ENCODE results near the gene GALNT7. TPM values are rescaled to one million over a fixed set of nuclear protein-coding genes. Genes with fewer than 3 reads are reported as not detected.

Gene GALNT7
- total RNA-seq, 1 donor from 2014 or later: 6.1 TPM

DNA sequence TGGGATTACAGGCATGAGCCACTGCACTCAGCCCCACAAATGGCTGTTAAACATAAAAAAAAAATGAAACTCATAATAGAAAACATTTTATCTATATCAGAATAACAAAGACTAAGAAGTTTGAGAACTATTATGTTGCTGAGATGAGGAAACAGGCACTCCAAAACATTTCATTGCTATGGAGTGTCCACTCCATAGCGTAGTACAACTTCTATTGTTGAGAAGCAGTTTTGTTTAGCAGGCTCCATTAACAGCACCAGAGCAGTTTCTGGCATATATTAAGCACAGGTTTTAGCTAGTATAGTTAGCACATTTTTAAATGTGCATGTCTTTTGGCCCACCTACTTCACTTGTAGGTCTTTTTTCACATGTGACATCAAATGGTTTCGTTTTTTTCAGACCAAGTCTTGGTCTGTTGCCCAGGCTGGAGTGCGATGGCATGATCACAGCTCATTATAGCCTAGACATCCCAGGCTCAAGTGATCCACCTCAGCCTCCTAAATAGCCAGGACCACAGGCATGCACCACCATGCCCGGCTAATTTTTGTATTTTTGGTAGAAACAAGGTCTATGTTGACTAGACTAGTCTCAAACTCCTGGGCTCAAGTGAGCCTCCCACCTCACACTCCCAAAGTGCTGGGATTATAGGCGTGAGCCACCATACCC is 159.8 kb downstream of the GALNT7 start:
- TF ChIP-seq, protein P1, sequence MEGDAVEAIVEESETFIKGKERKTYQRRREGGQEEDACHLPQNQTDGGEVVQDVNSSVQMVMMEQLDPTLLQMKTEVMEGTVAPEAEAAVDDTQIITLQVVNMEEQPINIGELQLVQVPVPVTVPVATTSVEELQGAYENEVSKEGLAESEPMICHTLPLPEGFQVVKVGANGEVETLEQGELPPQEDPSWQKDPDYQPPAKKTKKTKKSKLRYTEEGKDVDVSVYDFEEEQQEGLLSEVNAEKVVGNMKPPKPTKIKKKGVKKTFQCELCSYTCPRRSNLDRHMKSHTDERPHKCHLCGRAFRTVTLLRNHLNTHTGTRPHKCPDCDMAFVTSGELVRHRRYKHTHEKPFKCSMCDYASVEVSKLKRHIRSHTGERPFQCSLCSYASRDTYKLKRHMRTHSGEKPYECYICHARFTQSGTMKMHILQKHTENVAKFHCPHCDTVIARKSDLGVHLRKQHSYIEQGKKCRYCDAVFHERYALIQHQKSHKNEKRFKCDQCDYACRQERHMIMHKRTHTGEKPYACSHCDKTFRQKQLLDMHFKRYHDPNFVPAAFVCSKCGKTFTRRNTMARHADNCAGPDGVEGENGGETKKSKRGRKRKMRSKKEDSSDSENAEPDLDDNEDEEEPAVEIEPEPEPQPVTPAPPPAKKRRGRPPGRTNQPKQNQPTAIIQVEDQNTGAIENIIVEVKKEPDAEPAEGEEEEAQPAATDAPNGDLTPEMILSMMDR (IDR thresholded peaks at IDR 0.05; ENCODE audit: borderline replicate concordance): no peak
- Histone ChIP-seq H3K36me3 (peaks cover 51% of the 10 kb centered on the region), H3K9me3 (replicated peaks) (no peaks in the 10 kb centered on the region), H3K27ac (replicated peaks) (no peak overlapping the region), H3K27me3 (ENCODE audit: low read depth) (no peaks in the 10 kb centered on the region), H3K4me3 (no peak overlapping the region), H3K4me1 (peaks cover 28% of the 10 kb centered on the region)
- DNase-seq: no peak
- intact Hi-C loops (cut with micrococcal nuclease): no loop called here

DNA sequence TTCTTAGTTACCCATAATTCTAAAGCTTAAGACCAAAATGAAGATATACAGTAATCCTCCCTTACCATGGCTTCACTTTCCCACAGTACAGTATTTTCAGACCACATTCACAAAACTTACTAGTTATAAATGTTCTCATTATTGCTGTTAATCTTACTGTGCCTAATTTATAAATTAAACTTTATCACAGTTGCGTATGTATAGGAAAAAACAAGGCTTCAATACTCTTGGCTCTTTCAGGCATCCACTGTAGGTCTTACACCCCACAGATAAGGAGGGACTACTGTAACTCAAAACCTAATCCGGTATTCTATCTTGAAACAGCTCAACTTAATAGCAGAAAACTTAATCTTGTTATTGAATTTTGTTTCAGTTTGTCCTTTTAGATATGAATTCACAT is 162.0 kb downstream of the GALNT7 start:
- intact Hi-C loops (cut with micrococcal nuclease): loop anchor here (5.0 kb wide), 1 partner anchor 42 kb away; the partner anchor contains the start of gene SAP30
- H3K27ac ChIP-seq (replicated peaks): no peak overlapping the region

DNA sequence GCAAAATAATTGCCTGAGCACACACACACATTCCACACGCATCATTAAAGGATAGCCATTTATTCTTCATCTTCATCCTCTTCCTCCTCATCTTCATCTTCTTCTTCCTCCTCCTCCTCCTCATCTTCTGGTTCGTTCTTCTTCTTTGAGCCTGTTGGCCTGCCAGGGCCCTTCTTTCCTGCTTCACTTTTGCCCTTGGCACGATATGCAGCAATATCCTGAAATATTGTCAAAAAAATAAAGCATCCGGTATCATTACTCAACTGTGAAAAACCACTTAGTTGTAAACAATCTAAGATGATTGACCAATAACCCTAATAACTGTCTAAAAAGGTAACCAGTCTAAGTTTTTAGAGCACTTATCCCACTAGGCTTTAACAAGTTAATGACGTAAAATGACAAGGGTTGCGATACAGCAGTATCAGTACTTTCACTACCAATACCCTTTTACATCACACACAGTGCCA is 163.4 kb downstream of the GALNT7 start:
- Histone ChIP-seq H3K27ac (replicated peaks) (peak overlapping the region; percentile 99), H3K27me3 (ENCODE audit: low read depth) (no peaks in the 10 kb centered on the region), H3K4me3 (peak overlapping the region; percentile 94), H3K9me3 (replicated peaks) (no peaks in the 10 kb centered on the region), H3K4me1 (peaks cover 48% of the 10 kb centered on the region), H3K36me3 (peaks cover 44% of the 10 kb centered on the region)
- intact Hi-C loops (cut with micrococcal nuclease): loop anchor here (5.0 kb wide), 1 partner anchor 40 kb away; the partner anchor contains the start of gene SAP30
- DNase-seq: no peak
- TF ChIP-seq, protein P1 (IDR thresholded peaks at IDR 0.05; ENCODE audit: borderline replicate concordance): no peak

More for the DNA sequence above, 162.0 kb downstream of the GALNT7 start:
- peaks cover 45% of the 10 kb centered on the region for H3K4me1 ChIP-seq
- no peaks in the 10 kb centered on the region for H3K27me3 ChIP-seq (ENCODE audit: low read depth)
- DNase-seq: no peak
- no peaks in the 10 kb centered on the region for H3K9me3 ChIP-seq (replicated peaks)
- H3K36me3 ChIP-seq: peaks cover 48% of the 10 kb centered on the region
- H3K4me3 ChIP-seq: no peak overlapping the region
- TF ChIP-seq, protein P1 (IDR thresholded peaks at IDR 0.05; ENCODE audit: borderline replicate concordance): no peak

DNA sequence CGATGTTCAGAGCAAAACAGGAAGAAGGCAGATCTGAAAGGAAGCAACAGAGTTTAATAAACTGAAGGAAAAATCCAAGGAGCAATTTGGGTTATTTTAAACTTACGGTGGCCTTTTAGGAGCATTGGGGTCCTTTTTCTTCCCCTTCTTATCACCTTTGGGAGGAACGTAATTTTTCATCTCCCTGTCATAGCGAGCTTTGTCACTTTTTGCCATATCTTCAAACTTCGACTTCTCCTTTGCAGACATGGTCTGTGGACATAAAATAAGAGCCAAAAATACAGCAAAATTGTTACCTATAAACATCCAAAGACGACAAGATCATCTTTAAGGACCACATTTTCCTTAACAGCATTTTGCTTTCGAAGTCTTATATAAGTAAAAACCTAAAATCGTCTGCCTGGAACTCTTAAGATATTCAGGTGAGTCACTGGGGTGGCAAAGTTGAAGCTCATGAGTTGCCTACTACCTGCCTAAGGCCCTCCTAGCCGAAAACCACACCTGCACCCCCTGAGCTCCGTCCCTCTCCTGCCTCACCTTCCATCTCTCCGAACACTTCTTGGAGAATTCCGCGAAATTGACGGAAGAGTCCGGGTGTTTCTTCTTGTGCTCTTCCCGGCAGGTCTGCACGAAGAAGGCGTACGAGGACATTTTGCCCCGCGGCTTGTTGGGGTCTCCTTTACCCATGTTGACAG is 164.5 kb downstream of the GALNT7 start:
- H3K27me3 ChIP-seq (ENCODE audit: low read depth): no peaks in the 10 kb centered on the region
- H3K4me1 ChIP-seq: peaks cover 48% of the 10 kb centered on the region
- intact Hi-C loops (cut with micrococcal nuclease): loop anchor here (5.0 kb wide), 1 partner anchor 39 kb away; the partner anchor contains the start of gene SAP30
- TF ChIP-seq, protein P1 (IDR thresholded peaks at IDR 0.05; ENCODE audit: borderline replicate concordance): no peak
- H3K27ac ChIP-seq (replicated peaks): peak overlapping the region; percentile 99
- DNase-seq: no peak
- peak overlapping the region; percentile 94 for H3K4me3 ChIP-seq
- peaks cover 41% of the 10 kb centered on the region for H3K36me3 ChIP-seq
- H3K9me3 ChIP-seq (replicated peaks): no peaks in the 10 kb centered on the region

DNA sequence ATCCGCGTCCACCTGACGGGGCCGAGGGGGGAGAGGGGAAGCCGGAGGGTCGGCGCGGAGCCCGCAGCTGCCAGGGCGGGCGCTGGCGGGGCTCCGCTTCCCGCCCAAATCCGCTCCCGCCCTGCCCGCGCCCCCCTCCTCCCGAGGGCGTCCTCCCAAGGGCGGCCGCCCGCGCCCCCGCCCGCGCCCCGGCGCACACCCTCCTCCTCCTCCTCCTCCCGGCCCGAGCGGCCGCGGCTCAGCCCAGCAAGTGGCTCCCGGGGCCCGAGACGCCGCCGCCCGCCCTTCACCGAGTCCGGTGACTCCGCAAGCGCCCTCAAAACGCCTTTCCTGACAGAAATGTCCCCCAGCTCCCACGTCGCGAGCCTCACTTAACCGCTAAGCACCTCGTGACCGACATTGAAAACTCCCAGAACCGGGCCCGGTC is 165.1 kb downstream of the GALNT7 start:
- peaks cover 35% of the 10 kb centered on the region for H3K36me3 ChIP-seq
- DNase-seq: peak; percentile 68
- peak overlapping the region; percentile 99 for H3K27ac ChIP-seq (replicated peaks)
- H3K9me3 ChIP-seq (replicated peaks): no peaks in the 10 kb centered on the region
- TF ChIP-seq, protein P1 (IDR thresholded peaks at IDR 0.05; ENCODE audit: borderline replicate concordance): no peak
- no peaks in the 10 kb centered on the region for H3K27me3 ChIP-seq (ENCODE audit: low read depth)
- H3K4me1 ChIP-seq: peaks cover 48% of the 10 kb centered on the region
- H3K4me3 ChIP-seq: peak overlapping the region; percentile 94
- intact Hi-C loops (cut with micrococcal nuclease): loop anchor here (5.0 kb wide), 1 partner anchor 39 kb away; the partner anchor contains the start of gene SAP30
